HG02884 (cell line): ENCODE measurements around the gene ZNF530.

Source experiments
- ATAC-seq: cut with Tn5 transposase; IDR thresholded peaks from one replicate; pipeline ENCODE4 v1.9.1; 2021; ENCODE audit warnings: mild to moderate bottlenecking, moderate library complexity; ENCODE audit not compliant: unreplicated experiment

Gene ZNF530

DNA sequence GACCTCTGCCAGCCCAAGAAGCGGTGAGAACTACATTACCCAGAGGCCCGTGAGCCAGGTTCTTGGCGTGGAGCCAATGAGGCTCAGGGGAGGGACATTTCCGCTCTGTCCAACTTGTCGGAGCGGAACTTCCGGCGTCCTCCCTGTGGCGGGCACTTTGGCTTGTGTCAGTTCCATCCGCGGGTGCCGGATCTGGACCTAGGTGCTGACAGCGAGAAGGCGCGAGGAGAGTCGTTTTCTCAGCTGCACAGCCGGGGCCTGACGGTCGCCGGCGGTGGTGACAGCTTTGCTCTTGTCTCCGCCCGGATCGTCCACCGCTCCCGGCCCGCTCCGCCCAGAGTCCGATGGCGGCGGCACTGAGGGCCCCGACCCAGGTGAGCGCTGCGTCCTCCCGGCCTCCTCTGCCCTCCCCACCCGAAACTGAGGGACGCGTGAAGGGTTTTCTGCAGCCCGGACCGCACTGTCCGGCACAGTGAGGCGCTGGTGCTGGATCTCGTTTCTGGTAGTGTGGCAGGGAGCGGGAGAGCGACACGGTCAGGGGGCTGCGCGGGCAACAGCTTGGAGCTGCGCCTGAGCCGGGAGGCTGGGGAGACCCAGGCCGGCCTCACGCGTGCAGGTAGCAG is at the start of gene ZNF530:
TSS of gene ZNF530 (plus strand) at position 125 of the 623 bp plus-strand sequence. CDS start 4,461 bp downstream, outside the sequence.
- ATAC-seq = peak; percentile 91

DNA sequence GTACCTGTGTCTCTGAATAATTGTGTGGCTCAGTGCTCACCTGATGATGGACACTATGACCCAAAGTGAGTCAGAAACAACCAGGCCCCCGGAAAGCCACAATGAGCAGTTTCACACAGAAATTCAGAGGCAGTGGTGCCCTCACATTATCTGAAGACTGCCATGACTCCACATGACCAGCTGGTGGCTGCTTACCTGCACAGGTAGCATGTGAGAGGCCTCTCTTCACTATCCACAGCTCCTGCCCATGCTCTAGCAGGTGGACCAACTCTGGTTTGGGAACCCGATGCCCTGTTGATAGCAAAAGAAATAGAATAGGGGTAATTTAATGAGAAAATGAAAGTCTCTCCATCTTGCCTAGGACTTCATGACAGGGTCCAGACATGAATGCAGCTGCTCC is 47.3 kb upstream of the ZNF530 start:
- ATAC-seq = no peak

DNA sequence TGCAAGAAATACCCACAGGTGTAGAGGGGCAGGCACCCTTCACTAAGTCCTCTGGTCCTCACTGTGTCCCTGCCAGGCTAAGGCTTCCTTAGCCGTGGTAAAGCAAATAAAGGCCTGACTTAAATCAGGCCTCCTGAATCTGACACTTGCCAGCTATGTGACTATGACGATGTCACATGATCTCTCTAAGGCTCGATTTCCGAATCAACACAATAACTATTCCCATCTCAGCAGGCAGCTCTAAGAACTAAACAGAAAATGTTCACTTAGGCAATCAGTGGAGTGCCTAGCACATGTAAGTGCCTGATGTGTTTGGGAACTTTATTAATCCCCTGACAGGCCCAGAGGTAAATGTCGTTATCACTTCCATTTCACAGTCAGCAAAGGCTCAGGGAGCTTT is 42.0 kb upstream of the ZNF530 start:
- no peak for ATAC-seq

DNA sequence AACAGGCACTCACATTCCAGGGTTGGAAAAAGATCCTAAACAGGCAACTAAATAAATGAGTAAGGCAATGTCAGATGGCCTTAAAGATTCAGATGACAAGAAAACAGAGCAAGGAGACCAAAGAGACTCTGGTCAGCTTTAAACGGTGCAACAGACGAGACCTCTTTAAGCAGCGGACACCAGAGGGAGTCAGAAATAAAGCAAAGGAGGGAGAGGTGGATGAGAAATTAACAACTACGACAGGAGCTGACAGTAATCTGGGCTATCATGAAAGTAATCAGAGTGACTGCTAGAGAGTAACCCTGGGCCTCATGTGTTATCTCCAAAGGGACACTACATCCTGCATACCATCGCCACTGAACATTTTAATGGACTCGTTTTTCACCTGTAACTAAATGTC is 41.2 kb upstream of the ZNF530 start:
- no peak for ATAC-seq

DNA sequence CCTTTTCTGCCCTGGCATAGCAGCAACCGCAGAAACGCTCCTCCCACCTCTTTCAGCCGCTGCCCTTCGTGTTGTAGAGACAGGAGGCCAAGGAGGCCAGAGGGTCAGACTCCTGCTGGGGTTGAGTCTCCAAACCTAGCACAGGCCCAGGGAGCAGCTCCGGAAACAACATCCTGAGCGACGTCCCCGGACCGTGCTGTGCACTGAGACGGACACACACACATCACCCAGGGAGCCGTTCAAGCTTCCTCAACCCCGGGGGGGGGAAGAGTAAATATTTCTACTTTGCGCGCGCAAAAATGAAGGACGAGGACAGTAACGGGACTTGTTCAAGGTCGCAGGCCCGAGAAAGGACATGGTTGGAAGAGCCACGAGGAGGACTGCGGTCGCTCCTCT is 40.7 kb upstream of the ZNF530 start:
- peak; percentile 8 for ATAC-seq

DNA sequence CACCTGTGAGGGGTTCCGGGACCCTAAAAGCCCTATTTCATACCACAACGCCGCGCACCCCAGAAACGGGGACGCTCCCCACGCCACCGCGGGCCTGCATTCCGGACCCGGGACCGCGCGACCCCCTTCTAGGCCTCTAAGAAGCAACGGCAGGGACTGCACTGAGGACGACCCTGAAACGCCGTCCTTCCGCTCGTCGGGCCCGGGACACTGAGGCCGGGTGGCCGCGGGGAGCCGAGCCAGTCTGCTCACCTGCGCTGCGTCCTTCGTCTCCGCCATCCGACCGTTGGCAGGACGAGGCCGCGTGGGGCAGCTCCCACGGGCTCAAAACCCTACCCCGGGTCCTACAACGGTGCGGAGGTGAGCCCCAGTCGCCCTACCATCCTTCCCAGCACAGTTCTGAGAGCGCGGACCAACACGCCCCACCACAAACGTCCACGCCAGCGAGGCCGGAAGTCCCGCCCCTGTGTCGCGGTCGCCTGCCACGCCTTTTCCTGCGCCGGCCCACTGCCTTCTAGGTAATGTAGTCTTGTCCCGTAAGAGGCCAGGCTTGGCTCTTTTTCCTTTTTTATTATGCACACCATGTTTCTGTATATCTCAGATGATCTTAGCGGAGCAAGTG is 40.2 kb upstream of the ZNF530 start, which contains the start of gene ZNF550:
TSS of gene ZNF550 (minus strand) at position 460 of the 622 bp plus-strand sequence. CDS start at position 279, 181 bp downstream.
- ATAC-seq = peak; percentile 86

DNA sequence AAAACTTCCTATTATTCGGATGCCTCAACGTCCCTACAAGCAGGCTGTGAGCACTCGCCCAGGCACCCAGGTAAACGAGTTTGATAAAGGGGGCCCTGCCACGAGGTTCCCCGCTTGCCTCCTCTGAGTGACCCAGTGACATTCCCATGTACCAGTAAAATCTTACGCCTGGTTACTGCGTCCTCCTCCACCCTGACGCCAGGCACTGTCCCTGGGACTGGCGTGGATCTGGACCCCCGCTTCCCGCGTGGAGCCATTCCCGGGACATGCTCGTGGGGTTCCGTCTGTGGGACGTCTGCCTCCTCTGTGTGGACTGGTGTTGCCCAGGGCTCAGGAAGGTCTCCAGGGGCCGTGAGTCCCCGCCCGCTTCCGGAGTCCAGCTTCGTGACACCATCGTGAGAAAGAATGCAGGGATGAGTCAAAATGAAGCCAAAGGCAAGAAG is 39.6 kb upstream of the ZNF530 start:
- ATAC-seq = no peak

DNA sequence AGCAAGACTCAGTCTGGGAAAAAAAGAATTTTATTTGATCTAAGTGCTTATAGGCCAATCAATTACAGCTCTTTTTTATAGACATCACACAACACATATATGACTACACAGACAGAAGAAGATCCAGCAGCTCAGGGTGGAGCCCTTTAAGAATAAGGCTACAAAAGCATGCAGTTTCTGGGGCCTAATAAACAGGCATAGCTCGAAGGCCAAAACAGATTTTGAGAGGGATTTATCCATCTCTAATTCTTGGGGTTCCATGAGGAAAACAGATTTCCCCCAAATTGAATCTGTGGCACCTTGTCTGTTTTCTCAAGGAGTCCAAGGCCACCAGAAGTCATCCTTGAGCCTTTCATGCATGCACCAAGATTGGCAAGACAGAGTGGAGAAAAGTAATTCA is 36.1 kb upstream of the ZNF530 start:
- no peak for ATAC-seq

DNA sequence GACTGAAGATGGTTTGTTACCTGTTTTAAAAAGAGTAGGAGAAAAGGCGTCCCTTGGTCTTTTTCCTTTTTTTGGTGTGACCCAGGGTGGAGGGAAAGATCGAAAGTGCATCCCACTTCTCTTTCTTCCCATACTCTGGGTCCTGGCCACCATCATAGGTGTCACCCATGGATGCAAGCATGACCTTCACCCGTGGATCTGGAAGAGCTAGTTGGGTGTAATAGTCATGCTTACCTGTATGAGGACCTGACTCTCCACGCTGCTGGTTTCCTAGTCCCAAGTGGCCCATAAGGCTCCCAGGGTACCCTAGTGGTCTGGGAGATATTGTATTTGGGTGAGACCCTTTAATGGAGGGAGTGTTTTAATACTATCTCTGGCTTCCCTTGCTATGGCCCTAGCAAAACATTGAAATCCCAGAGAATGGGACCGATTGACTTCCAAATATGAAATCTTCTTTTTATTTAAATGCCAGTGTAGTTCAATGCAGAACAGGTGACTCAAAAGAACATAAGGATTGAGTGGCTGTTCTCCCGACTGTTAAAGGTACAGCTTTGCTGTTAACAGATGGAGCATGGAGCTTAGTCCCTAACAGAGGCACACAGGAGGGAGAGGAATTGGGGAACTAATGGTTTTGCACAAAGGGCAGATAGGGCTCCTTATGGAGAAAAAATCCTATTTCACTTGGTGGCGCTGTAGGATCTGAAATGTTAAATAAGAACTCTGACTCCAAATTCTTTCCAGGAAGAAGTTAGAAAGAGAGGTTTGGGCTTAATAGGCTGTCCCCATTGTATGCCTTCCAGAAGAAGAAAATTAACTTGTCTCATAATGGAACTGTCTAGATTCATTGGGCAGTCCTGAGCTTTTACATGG is 33.1 kb upstream of the ZNF530 start:
- ATAC-seq = no peak

DNA sequence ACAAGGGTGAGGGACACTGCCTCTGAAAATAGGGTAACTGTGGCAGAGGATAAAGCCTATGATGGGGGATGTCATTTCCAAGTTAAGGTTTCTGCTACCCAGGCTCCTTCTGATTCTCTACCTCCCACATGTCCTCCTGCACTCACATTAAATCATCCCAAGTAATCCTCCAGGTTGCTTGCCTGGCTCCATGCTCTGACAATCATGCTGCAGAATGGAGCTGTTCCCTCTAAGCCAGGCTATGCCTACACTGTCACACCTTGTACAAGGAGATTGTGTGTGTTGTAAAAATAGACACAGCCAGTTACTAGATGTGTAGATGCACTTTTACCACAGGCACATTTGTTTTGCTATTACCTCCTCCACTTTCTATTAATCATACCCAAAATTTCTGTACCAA is 29.0 kb upstream of the ZNF530 start:
- no peak for ATAC-seq

DNA sequence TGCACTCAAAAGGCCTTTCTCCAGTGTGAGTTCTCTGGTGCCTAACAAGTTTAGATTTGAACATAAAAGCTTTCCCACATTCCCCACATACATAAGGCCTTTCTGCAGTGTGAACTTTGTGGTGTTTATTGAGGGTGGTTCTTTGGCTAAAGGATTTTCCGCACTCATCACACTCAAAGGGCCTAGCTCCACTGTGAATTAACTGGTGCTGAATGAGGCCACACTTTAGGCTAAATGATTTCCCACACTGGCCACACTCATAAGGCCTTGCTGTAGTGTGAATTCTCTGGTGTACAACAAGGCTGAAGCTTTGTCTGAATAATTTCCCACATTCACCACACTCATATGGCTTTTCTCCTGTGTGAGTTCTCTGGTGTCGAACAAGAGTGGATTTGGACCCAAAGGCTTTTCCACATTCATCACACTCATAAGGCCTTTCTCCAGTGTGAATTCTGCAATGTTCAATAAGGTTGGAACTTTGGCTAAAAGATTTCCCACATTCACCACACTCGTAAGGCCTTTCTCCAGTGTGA is 27.2 kb upstream of the ZNF530 start:
- ATAC-seq = no peak

DNA sequence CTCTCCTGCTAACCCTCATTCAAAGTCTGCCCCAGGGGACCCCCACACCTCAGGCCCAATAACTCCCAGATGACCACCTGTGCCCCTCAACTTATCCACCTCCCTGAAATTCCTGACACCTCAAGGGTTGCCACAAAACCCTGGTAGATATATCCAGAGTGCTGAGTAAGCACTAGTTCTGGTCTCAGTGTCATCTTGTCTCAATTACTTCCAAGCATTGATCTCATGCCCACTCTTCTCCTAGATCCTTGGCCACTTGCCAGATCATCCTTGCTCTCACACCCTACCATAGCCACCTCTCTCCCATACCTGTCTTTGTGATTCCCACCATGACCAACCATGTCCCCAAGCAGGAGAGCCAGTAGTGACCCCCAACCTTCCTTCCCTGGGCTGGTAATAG is 23.0 kb upstream of the ZNF530 start:
- ATAC-seq = no peak

DNA sequence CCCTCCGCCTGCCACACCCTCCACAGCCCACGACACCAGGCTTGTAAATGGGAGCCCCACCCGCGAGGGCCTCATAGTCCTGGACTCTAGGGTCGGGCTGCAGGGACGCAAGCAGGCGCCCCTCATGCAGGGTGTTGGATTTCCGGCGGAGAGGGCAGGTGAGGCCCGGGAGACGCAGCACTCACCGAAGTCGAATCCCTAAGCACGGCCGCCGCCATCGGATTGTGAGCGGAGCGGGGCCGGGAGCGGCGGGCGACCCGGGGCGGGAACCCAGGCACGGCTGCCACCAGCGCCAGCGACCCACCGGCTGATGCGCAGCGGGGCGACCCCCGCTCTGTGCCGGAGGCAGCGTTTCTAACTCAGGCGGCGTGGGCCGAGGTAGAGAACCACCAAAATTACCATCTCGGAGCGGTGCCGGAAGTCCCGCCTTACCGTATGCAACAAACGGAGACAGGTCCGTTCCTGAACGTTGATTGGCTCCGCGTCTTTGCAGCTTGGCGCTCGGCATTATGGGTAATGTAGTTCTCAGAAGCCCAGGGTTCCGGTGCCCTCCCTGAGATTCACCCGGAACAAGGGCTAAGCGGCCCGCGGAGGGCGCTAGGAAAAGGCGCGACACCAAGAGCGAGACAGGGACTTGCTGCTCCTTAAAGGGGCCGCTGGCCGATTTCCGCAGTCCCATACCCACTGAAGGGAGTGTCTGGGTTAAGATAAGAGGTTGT is 21.0 kb upstream of the ZNF530 start, which contains the start of gene ZNF416:
TSS of gene ZNF416 (minus strand) at position 425 of the 719 bp plus-strand sequence. CDS start at position 218, 207 bp downstream.
- peak; percentile 94 for ATAC-seq

DNA sequence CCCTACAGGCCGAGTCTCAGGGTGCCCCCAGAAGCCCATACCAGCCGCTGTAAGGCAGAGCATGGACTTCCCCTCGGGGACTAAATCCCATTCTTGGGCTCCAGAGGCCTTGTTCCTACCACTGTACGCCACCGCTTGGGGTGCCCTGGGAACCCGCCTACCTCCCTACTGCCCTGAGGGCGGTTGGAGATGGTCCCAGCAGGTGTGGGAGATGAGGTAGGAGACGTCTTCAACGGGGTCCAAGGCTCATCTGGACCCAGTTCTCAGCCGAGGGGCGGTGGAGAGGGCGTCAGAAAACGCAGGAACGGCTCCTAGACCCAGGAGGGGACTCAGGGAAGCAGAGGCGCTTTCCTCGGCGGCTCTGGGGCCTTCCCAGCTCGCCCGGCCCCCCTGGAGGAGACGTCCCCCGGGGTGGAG is 16.6 kb upstream of the ZNF530 start:
- no peak for ATAC-seq

DNA sequence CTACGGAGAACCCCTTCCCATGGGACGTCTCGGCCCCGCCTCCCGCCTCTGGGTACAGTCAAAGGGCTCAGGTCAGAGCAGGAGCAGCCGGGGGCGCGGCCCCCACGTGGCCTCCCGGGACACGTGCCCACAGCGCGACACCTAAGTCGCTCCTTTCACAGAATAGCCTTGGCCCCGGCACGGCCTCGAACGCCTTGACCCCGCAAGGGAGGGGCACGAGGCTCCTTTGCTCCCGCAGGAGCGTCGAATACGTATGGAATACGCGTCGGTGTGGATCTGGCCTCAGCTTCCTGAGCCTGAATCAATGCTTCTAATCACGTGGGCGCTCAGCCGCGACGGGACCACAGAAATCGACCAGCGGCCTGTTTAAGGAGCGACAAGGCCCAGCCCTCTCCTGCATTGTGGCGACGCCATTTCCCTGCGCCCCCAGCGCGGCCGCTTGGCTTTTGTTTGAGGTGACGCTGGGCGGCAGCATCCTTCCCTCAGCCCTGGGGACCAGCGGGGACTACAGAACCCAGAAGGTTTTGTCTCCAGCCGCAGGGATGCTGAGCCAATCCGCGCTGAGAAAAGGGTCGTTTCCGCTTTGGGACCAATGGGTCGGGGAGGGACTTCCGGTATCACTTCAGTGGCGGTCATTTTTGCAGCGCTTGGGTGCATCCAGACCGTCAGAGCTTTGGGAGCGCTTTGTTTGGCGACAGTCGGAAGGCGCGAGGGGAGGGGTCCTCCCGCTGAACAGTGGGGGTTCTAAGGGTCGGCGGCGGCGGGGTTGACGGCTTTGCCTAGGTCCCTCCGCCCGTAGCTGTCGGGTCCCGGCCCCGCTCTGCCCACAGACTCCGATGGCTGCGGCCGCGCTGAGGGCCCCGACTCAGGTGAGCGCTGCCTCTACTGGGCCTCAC is 15.9 kb upstream of the ZNF530 start, which contains the start of gene ZIK1:
TSS of gene ZIK1 (plus strand) at position 625 of the 896 bp plus-strand sequence. CDS start at position 837, 212 bp downstream.
- peak; percentile 88 for ATAC-seq

DNA sequence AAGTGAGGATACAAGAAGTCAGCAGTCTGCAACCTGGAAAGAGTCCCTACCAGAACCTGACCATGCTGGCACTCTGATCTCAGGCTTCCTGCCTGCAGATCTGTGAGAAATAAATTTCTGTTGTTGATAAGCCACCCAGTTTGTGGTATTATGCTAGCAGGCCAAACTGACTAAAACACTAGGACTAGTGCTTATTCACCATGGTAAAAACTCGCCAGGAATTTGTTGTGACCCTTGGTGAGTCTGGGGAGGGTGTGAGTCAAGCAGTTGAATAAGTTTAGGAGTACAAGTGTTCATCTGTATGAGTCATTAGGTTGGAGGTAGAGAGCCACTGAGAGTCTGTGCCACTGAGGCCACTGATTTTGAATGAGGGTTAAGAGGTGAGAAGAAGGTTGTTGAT is 12.2 kb upstream of the ZNF530 start:
- ATAC-seq = no peak

DNA sequence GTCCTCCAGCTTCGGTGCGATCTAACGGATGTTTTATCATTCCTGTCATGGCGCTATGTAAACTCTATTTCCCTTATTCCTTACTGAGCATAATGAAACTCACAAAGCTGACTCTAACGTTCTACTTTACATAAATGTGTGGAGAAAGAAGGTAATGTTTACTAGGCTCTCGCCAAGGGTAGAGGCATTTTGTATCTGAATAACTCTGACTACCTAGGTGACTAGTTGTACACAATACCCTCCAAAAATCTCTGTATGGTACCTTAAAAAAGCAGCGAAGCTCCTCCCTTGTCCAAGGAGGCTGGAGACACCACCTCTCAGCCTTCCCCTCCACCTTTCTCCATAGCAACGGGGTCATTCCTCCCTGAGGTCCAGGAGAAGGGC is 316 bp upstream of the ZNF530 start:
- no peak for ATAC-seq

DNA sequence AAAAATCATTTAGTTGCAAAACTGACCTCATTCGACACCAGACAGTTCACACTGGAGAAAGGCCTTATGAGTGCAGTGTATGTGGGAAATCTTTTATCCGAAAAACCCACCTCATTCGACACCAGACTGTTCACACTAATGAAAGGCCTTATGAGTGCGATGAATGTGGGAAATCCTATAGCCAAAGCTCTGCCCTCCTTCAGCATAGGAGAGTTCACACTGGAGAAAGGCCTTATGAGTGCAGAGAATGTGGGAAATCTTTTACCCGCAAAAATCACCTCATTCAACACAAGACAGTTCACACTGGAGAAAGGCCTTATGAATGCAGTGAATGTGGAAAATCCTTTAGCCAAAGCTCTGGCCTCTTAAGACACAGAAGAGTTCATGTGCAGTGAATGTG is 7.2 kb downstream of the ZNF530 start:
- ATAC-seq = no peak

DNA sequence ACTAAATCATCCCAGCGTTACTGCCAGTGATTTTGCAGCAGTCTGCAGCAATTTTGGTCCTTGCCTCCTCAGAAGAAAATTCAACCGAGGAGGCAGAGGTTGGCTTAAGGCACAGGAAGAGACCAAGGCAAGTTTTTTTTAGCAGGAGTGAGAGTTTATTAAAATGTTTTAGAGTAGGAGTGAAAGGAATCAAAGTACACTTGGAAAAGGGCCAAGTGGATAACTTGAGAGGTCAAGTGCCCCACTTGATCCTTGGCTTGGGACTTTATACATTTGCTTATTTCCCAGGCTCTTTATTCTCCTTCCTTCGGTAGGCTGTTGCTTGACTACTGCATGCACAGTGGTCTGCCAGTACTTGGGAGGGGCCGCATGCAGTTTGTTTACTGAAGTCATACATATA is 11.4 kb downstream of the ZNF530 start:
- no peak for ATAC-seq
